GM23248 (cell line): ENCODE measurements around the gene TBL1X. TPM values are rescaled to one million over a fixed set of nuclear protein-coding genes. Genes with fewer than 3 reads are reported as not detected.

Experiments
- DNase-seq: peaks from one replicate; pipeline ENCODE4 v3.0.0-alpha.2; 2015
- H2AFZ ChIP-seq: fragments of 200-600 bp; sonication (generic); 2 replicates; pipeline ENCODE4 v1.6.1; 2016; ENCODE audit warnings: antibody characterized with exemption
- H3F3A ChIP-seq: fragments of 200-600 bp; sonication (generic); 2 replicates; pipeline ENCODE4 v1.6.1; 2016; ENCODE audit warnings: mild to moderate bottlenecking, antibody characterized with exemption, mixed run types; ENCODE audit not compliant: insufficient read depth
- H3K27ac ChIP-seq: fragments of 200-600 bp; sonication (generic); 2 replicates; pipeline ENCODE4 v1.5.1; 2016; ENCODE audit warnings: mild to moderate bottlenecking
- H3K27me3 ChIP-seq: fragments of 200-600 bp; sonication (generic); replicated peaks from 2 replicates; pipeline ENCODE4 v1.6.1; 2016; ENCODE audit warnings: mild to moderate bottlenecking; ENCODE audit not compliant: insufficient read depth
- H3K36me3 ChIP-seq: fragments of 200-600 bp; sonication (generic); 2 replicates; pipeline ENCODE4 v1.6.1; 2016; ENCODE audit warnings: low read depth, mild to moderate bottlenecking
- H3K4me1 ChIP-seq: fragments of 200-600 bp; sonication (generic); 2 replicates; pipeline ENCODE4 v1.6.1; 2016; ENCODE audit warnings: mild to moderate bottlenecking; ENCODE audit not compliant: insufficient read depth
- H3K4me2 ChIP-seq: fragments of 200-600 bp; sonication (generic); one replicate; pipeline ENCODE4 v1.6.1; 2016; ENCODE audit warnings: mild to moderate bottlenecking; ENCODE audit not compliant: unreplicated experiment
- H3K4me3 ChIP-seq: fragments of 200-600 bp; sonication (generic); 2 replicates; pipeline ENCODE4 v1.5.1; 2016; ENCODE audit warnings: mild to moderate bottlenecking
- H3K79me2 ChIP-seq: fragments of 200-600 bp; sonication (generic); 2 replicates; pipeline ENCODE4 v1.6.1; 2016; ENCODE audit warnings: mild to moderate bottlenecking; ENCODE audit not compliant: insufficient read depth
- H3K9ac ChIP-seq: fragments of 200-600 bp; sonication (generic); 2 replicates; pipeline ENCODE4 v1.6.1; 2016; ENCODE audit warnings: mild to moderate bottlenecking
- H3K9me2 ChIP-seq: fragments of 200-600 bp; sonication (generic); 2 replicates; pipeline ENCODE4 v1.6.1; 2016; ENCODE audit warnings: mixed run types, mild to moderate bottlenecking, moderate library complexity; ENCODE audit not compliant: insufficient read depth
- H3K9me3 ChIP-seq: fragments of 200-600 bp; sonication (generic); one replicate; pipeline ENCODE4 v1.6.1; 2017; ENCODE audit warnings: low read depth
- H4K20me1 ChIP-seq: fragments of 200-600 bp; sonication (generic); 2 replicates; pipeline ENCODE4 v1.6.0; 2016; ENCODE audit not compliant: insufficient read depth
- EZH2 ChIP-seq: fragments of 200-600 bp; sonication (generic); IDR thresholded peaks from 2 replicates; pipeline ENCODE4 v1.6.1; 2018; ENCODE audit warnings: antibody characterized with exemption, mild to moderate bottlenecking; ENCODE audit not compliant: insufficient read depth, poor library complexity, severe bottlenecking
- EZH2phosphoT487 ChIP-seq: fragments of 200-600 bp; sonication (generic); IDR thresholded peaks from 2 replicates; pipeline ENCODE4 v1.6.1; 2018; ENCODE audit warnings: antibody characterized with exemption, moderate library complexity, mild to moderate bottlenecking, low read depth; ENCODE audit not compliant: insufficient read depth
- WGBS, 2 experiments: methylation state at CpG; one replicate each; pipeline ENCODE4 v1.1.6; 2015 to 2017; ENCODE audit warnings: low lambda C conversion rate in 2 of 2, low coverage in 1 of 2; ENCODE audit errors: missing lambda C conversion rate in 2 of 2; 5-methylcytosine and 5-hydroxymethylcytosine counted together
- in situ Hi-C: fragments of 300-500 bp; cut with MboI; formaldehyde crosslinking; loops from 2 replicates; pipeline ENCODE4 v1.15.0; 2020
- polyA plus RNA-seq: library from polyadenylated mRNA; unstranded; fragments of >200 nt; fragmentation: Nextera tagmentation; extraction: Ambion mirVana; gene quantifications from 2 replicates; pipeline ENCODE4 v1.2.1, GENCODE V29; 2016
- total RNA-seq: library from RNA; depleted of rRNA; stranded (reverse); fragments of >200 nt; shearing (Covaris generic); gene quantifications from 2 replicates; pipeline ENCODE4 v1.2.3, GENCODE V29; 2014

Gene TBL1X
- total and polyA plus RNA-seq, 2 experiments from 2014 or later = 8.2 to 26.8 TPM

- no peaks in the 10 kb centered on the region for H4K20me1 ChIP-seq
- 0 out of 2 replicates have a peak, but pooled peaks cover 4% of the 10 kb centered on the region for H3F3A ChIP-seq
- H3K36me3 ChIP-seq = no peaks in the 10 kb centered on the region
- H3K79me2 ChIP-seq = no peaks in the 10 kb centered on the region
- no peak overlapping the region for H3K4me2 ChIP-seq
- H3K4me1 ChIP-seq = peaks cover 10% of the 10 kb centered on the region
- no peak overlapping the region for H3K27ac ChIP-seq
- in situ Hi-C loops = no loop called here
- TF ChIP-seq EZH2 = no peak
- TF ChIP-seq EZH2phosphoT487 = no peak
- H3K27me3 ChIP-seq = no peaks in the 10 kb centered on the region
- no peak overlapping the region for H3K4me3 ChIP-seq
- WGBS, 2 experiments = 63 to 76% methylated on average over 10 to 13 of the region's 14 CpGs
- H3K9ac ChIP-seq = no peak overlapping the region
- no peak overlapping the region for H2AFZ ChIP-seq
- no peak for DNase-seq
- no peaks in the 10 kb centered on the region for H3K9me3 ChIP-seq
- no peaks in the 10 kb centered on the region for H3K9me2 ChIP-seq
Measured at GRCh38 chrX:9420275-9421265, 44.3 kb upstream of the TBL1X start.

DNA sequence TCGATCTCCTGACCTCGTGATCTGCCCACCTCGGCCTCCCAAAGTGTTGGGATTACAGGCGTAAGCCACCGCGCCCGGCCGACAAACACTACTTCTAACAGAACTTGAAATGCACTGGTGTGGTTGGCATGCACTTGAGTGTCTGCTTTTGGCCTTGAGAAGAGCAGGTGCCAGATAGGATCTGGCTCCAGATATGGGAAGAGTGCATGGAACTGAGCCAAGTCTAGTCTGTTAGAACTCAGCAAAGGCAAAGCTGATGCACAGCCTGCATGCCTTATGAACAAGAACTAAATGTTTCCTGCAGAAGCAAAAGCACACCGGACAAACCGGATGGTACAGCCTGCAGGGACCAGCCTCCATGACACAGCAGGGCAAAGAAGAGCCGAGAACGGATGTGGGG is 35.1 kb upstream of the TBL1X start:
- Histone ChIP-seq H3K79me2 (no peaks in the 10 kb centered on the region), H3K27ac (no peak overlapping the region), H3K4me1 (no peaks in the 10 kb centered on the region), H3F3A (no peaks in the 10 kb centered on the region), H3K9me3 (no peaks in the 10 kb centered on the region), H4K20me1 (no peaks in the 10 kb centered on the region), H3K36me3 (no peaks in the 10 kb centered on the region), H3K9ac (no peak overlapping the region), H2AFZ (no peak overlapping the region), H3K4me3 (no peak overlapping the region), H3K27me3 (no peaks in the 10 kb centered on the region), H3K4me2 (no peak overlapping the region), H3K9me2 (no peaks in the 10 kb centered on the region)
- 80 to 86% methylated on average over 9 to 12 of the region's 12 CpGs for WGBS, 2 experiments
- TF ChIP-seq EZH2 = no peak
- TF ChIP-seq EZH2phosphoT487 = no peak
- no peak for DNase-seq
- in situ Hi-C loops = no loop called here

DNA sequence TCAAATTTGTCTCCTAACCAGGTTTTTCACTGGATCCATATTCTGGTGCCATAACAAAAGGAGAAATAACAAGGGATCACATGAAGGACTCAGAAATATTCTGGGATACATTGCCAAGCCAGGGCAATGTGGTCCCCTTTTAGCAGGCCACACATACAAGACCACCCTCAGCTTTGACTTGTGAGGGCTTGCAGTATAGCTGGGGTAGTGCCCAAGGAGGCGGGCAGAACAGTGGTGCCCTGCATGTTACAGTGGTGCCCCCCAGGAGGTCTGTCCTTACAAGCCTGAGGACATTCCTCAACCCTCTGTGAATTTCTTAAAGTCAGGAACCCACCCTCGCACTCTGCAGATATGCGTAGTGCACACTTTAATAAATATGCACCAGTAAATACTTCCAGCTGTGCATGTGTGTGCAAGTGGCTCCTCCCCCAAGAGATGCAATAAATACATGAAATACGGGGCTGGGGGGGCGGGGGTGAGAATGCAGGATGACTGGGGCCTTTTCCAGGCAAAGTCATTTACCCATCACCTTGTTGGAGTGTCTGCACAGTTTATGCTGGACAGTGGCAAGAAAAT is 34.4 kb upstream of the TBL1X start:
- WGBS, 2 experiments = 64 to 100% methylated on average over 3 to 5 of the region's 5 CpGs
- no peaks in the 10 kb centered on the region for H4K20me1 ChIP-seq
- no peak for DNase-seq
- H3K9ac ChIP-seq = no peak overlapping the region
- no peaks in the 10 kb centered on the region for H3K36me3 ChIP-seq
- H3K79me2 ChIP-seq = no peaks in the 10 kb centered on the region
- in situ Hi-C loops = no loop called here
- no peaks in the 10 kb centered on the region for H3K9me2 ChIP-seq
- no peak overlapping the region for H3K4me2 ChIP-seq
- TF ChIP-seq EZH2 = no peak
- TF ChIP-seq EZH2phosphoT487 = no peak
- H3K9me3 ChIP-seq = no peaks in the 10 kb centered on the region
- no peaks in the 10 kb centered on the region for H3F3A ChIP-seq
- H3K27ac ChIP-seq = no peak overlapping the region
- H3K4me3 ChIP-seq = no peak overlapping the region
- H3K27me3 ChIP-seq = no peaks in the 10 kb centered on the region
- H3K4me1 ChIP-seq = no peaks in the 10 kb centered on the region
- H2AFZ ChIP-seq = no peak overlapping the region

DNA sequence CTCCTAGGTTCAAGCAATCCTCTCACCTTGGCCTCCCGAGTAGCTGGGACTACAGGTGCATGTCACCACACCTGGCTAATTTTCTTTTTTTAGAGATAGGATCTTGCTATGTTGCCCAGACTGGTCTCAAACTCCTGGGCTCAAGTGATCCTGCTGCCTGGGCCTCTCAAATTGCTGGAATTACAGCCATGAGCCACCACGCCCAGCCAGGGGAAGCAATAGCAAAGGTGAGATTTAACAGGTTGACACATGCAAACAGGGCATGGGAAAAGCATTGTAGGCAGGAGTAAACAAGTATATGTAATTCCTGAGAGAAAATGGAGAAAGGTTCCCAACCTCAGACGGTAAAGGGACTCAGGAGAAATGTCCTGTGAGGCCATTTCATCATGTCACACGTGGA is 33.6 kb upstream of the TBL1X start:
- Histone ChIP-seq H4K20me1 (no peaks in the 10 kb centered on the region), H3K4me3 (no peak overlapping the region), H3K9me2 (no peaks in the 10 kb centered on the region), H3K27ac (no peak overlapping the region), H3K4me2 (no peak overlapping the region), H3K27me3 (no peaks in the 10 kb centered on the region), H3K9me3 (no peaks in the 10 kb centered on the region), H3K9ac (no peak overlapping the region), H3F3A (no peaks in the 10 kb centered on the region), H3K36me3 (no peaks in the 10 kb centered on the region), H3K4me1 (no peaks in the 10 kb centered on the region), H3K79me2 (no peaks in the 10 kb centered on the region), H2AFZ (no peak overlapping the region)
- 82 to 89% methylated on average over 4 of the region's 4 CpGs for WGBS, 2 experiments
- TF ChIP-seq EZH2 (no peak), EZH2phosphoT487 (no peak)
- in situ Hi-C loops = no loop called here
- DNase-seq = no peak
